ENCODE measurements around the gene CREG2. TPM values are rescaled to one million over a fixed set of nuclear protein-coding genes. Genes with fewer than 3 reads are reported as not detected.
A peak's percentile ranks its signal among the peaks of the same experiment; 100 is the strongest.

The CREG2 gene
- total RNA-seq, 1 experiment from 2014 or later, result 119 TPM

DNA sequence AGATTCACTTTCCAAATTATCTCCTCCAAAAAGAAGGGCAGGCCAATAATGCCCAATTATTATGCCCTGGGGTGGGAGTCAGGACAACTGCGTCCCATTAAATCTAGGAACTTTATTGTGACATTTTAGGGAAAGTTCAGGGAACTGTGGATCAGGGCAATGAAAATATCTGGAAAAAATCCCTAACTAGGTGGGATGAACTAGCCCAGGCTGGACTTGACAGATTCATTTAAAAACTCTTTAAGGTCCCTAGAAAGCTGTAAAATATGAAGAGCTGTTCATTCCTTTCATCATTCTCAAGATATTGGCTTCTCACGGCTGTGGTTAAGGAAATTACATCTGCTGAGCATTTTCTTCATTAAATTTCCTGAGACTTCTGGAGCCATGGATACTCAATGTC, 8.2 kb downstream of the CREG2 start:
- no peak overlapping the region for H3K27ac Mint-ChIP-seq (ENCODE audit: unreplicated experiment)
- intact Hi-C loops (cut with micrococcal nuclease; ENCODE audit: unreplicated experiment), result no loop called here
- H3K9me3 ChIP-seq, result no peaks in the 10 kb centered on the region
- H3K4me3 Mint-ChIP-seq (ENCODE audit: unreplicated experiment), result no peak overlapping the region
- no peaks in the 10 kb centered on the region; the same call in 1 of the 2 replicates for H3K36me3 ChIP-seq (ENCODE audit: control insufficient read depth, insufficient read depth, low read length)
- H3K36me3 Mint-ChIP-seq (ENCODE audit: insufficient read depth, unreplicated experiment), result peaks cover 47% of the 10 kb centered on the region
- ChIA-PET CTCF (no interaction called here), POLR2A (no interaction called here)
- peaks cover 14% of the 10 kb centered on the region for H3K4me1 ChIP-seq
- H3K4me1 Mint-ChIP-seq (ENCODE audit: low read depth, unreplicated experiment), result peaks cover 13% of the 10 kb centered on the region
- TF ChIP-seq, protein P1, sequence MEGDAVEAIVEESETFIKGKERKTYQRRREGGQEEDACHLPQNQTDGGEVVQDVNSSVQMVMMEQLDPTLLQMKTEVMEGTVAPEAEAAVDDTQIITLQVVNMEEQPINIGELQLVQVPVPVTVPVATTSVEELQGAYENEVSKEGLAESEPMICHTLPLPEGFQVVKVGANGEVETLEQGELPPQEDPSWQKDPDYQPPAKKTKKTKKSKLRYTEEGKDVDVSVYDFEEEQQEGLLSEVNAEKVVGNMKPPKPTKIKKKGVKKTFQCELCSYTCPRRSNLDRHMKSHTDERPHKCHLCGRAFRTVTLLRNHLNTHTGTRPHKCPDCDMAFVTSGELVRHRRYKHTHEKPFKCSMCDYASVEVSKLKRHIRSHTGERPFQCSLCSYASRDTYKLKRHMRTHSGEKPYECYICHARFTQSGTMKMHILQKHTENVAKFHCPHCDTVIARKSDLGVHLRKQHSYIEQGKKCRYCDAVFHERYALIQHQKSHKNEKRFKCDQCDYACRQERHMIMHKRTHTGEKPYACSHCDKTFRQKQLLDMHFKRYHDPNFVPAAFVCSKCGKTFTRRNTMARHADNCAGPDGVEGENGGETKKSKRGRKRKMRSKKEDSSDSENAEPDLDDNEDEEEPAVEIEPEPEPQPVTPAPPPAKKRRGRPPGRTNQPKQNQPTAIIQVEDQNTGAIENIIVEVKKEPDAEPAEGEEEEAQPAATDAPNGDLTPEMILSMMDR (IDR thresholded peaks at IDR 0.05; ENCODE audit: insufficient read depth in 1 of 2, low read depth in 1 of 2, low read length in 1 of 2, severe bottlenecking in 1 of 2, unreplicated experiment in 1 of 2), result no peak
- no peak overlapping the region for H3K4me3 ChIP-seq (ENCODE audit: low read depth, low read length)
- H3K27me3 ChIP-seq (replicated peaks; ENCODE audit: control insufficient read depth, insufficient read depth, low read length), result no peaks in the 10 kb centered on the region
- no TSS peak for BruUV-seq (replicated peaks)
- no peaks in the 10 kb centered on the region for H3K9me3 Mint-ChIP-seq (ENCODE audit: unreplicated experiment)
- no peak for DNase-seq
- H3K27me3 Mint-ChIP-seq (ENCODE audit: insufficient read depth, unreplicated experiment), result no peaks in the 10 kb centered on the region

DNA sequence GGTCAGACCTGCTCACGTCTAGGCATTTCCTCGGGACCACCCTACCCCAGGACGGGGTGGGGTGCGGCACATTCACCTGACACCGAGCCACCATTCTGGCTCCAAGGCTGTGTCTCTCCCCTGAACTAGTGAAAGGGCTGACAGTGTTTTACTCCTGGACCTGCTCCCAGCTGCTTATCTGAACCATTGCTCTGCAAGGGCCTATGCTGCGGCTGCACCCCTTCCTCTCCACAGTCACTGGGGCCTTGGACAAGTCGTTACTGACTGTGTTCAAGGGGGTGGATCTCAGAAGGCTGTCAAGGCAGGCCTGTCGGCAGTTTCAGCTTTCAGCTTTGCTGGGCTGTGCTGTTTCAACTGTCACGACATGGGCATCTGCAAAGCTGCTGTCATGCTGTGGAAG, 11.7 kb downstream of the CREG2 start:
- Histone ChIP-seq H3K4me3 (ENCODE audit: low read depth, low read length) (no peak overlapping the region), H3K27me3 (replicated peaks; ENCODE audit: control insufficient read depth, insufficient read depth, low read length) (no peaks in the 10 kb centered on the region), H3K9me3 (no peaks in the 10 kb centered on the region; the same call in 1 of the 2 replicates), H3K36me3 (ENCODE audit: control insufficient read depth, insufficient read depth, low read length) (no peaks in the 10 kb centered on the region; the same call in 1 of the 2 replicates), H3K4me1 (peaks cover 38% of the 10 kb centered on the region)
- DNase-seq, result no peak
- Mint-ChIP-seq H3K4me1 (ENCODE audit: low read depth, unreplicated experiment) (peaks cover 31% of the 10 kb centered on the region), H3K9me3 (ENCODE audit: unreplicated experiment) (peaks cover 11% of the 10 kb centered on the region), H3K36me3 (ENCODE audit: insufficient read depth, unreplicated experiment) (peaks cover 19% of the 10 kb centered on the region), H3K4me3 (ENCODE audit: unreplicated experiment) (no peak overlapping the region), H3K27me3 (ENCODE audit: insufficient read depth, unreplicated experiment) (no peaks in the 10 kb centered on the region), H3K27ac (ENCODE audit: unreplicated experiment) (peak overlapping the region; percentile 35)
- intact Hi-C loops (cut with micrococcal nuclease; ENCODE audit: unreplicated experiment), result no loop called here
- ChIA-PET CTCF (no interaction called here), POLR2A (no interaction called here)
- TF ChIP-seq, protein P1 (IDR thresholded peaks at IDR 0.05; ENCODE audit: insufficient read depth in 1 of 2, low read depth in 1 of 2, low read length in 1 of 2, severe bottlenecking in 1 of 2, unreplicated experiment in 1 of 2), result no peak
- no TSS peak for BruUV-seq (replicated peaks)

DNA sequence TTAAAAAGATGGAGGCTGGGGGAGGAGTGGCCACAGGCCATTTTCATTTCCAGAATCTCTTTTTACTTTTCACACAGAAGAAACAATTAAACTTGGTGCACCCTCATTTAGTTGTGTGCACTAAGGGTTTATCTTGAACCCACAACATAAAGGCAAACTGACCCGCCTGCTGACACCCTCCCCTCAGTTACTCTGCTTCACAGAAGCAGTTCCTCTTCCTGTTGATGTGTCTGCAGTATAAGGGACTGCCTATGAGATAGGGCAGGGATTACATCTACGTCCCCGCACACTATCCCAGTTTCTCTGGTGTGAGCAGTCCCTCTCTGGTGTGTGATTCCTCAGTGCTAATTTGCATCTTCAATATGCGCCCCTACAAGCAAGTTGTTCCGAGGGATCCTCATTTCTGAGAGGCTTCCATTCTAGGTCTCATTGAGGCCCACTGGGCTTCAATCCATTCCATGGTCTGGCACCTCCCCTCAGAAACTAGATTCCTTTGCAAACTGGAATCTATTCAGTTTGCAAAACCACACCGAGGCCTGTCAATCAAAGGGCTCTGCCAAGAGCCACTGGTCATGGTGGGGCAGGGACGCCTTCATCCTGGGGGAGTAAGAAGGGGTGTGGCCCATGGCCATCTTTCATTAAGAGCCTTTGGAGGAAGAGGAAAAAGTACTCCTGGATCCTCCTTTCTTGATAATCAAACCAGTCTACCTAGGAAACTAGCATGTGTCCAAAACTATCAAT, 12.3 kb downstream of the CREG2 start:
- Mint-ChIP-seq H3K36me3 (ENCODE audit: insufficient read depth, unreplicated experiment) (peaks cover 12% of the 10 kb centered on the region), H3K27me3 (ENCODE audit: insufficient read depth, unreplicated experiment) (no peaks in the 10 kb centered on the region), H3K27ac (ENCODE audit: unreplicated experiment) (peak overlapping the region; percentile 35), H3K9me3 (ENCODE audit: unreplicated experiment) (peaks cover 11% of the 10 kb centered on the region), H3K4me1 (ENCODE audit: low read depth, unreplicated experiment) (peaks cover 28% of the 10 kb centered on the region), H3K4me3 (ENCODE audit: unreplicated experiment) (no peak overlapping the region)
- TF ChIP-seq, protein P1 (IDR thresholded peaks at IDR 0.05; ENCODE audit: insufficient read depth in 1 of 2, low read depth in 1 of 2, low read length in 1 of 2, severe bottlenecking in 1 of 2, unreplicated experiment in 1 of 2), result no peak
- POLR2A ChIA-PET, result no interaction called here
- BruUV-seq (replicated peaks), result no TSS peak
- Histone ChIP-seq H3K4me1 (peaks cover 38% of the 10 kb centered on the region), H3K27me3 (replicated peaks; ENCODE audit: control insufficient read depth, insufficient read depth, low read length) (no peaks in the 10 kb centered on the region), H3K4me3 (ENCODE audit: low read depth, low read length) (no peak overlapping the region), H3K9me3 (no peaks in the 10 kb centered on the region; the same call in 1 of the 2 replicates), H3K36me3 (ENCODE audit: control insufficient read depth, insufficient read depth, low read length) (no peaks in the 10 kb centered on the region; the same call in 1 of the 2 replicates)
- CTCF ChIA-PET, result no interaction called here
- DNase-seq, result no peak
- intact Hi-C loops (cut with micrococcal nuclease; ENCODE audit: unreplicated experiment), result no loop called here
